H1 (cell line): ENCODE results near the gene SEMA3A. TPM values are rescaled to one million over a fixed set of nuclear protein-coding genes. Genes with fewer than 3 reads are reported as not detected.

Source experiments
- CTCF ChIA-PET: fragments of 300-600 bp; sonication (Branson Sonifier 250); formaldehyde crosslinking; loops from one replicate; lab custom pipeline; 2021; ENCODE audit not compliant: partially characterized antibody; lab: Charles Lee
- POLR2A ChIA-PET: fragments of 300-600 bp; sonication (Branson Sonifier 250); formaldehyde crosslinking; loops from one replicate; lab custom pipeline; 2021; ENCODE audit warnings: inconsistent platforms; ENCODE audit not compliant: partially characterized antibody; lab: Charles Lee
- DNase-seq, 2 experiments: peaks; one replicate each; pipeline versions ENCODE4 v3.0.0 to v3.0.0-alpha.2; 2010 to 2022; ENCODE audit warnings: low spot score in 2 of 2, low read depth in 1 of 2, mixed read lengths in 1 of 2
- FAIRE-seq: peaks from 2 replicates; lab custom pipeline; 2011; peaks lifted over from hg19 to GRCh38; lab: Jason Lieb, UNC
- H2AFZ ChIP-seq: 2 replicates; pipeline ENCODE4 v1.8.1; 2012; ENCODE audit warnings: low read length, inconsistent platforms
- H2AK5ac ChIP-seq: 2 replicates; pipeline ENCODE4 v1.6.1; 2013; ENCODE audit warnings: low read depth, low read length
- H2BK120ac ChIP-seq: replicated peaks from 2 replicates; pipeline ENCODE3; 2013; ENCODE audit warnings: low read depth, low read length, inconsistent platforms
- H2BK12ac ChIP-seq: 2 replicates; pipeline ENCODE4 v1.6.1; 2013; ENCODE audit warnings: low read depth, low read length
- H2BK15ac ChIP-seq: 2 replicates; pipeline ENCODE4 v1.6.1; 2013; ENCODE audit warnings: low read length
- H2BK20ac ChIP-seq: 2 replicates; pipeline ENCODE4 v1.6.1; 2013; ENCODE audit warnings: low read length
- H2BK5ac ChIP-seq: 2 replicates; pipeline ENCODE4 v1.6.1; 2013; ENCODE audit warnings: low read depth, low read length
- H3K14ac ChIP-seq: 2 replicates; pipeline ENCODE4 v1.6.1; 2013; ENCODE audit warnings: inconsistent platforms; ENCODE audit not compliant: insufficient read length
- H3K18ac ChIP-seq: 2 replicates; pipeline ENCODE4 v1.6.1; 2013; ENCODE audit warnings: low read length; ENCODE audit errors: extremely low read depth
- H3K23ac ChIP-seq: 2 replicates; pipeline ENCODE4 v1.6.1; 2013; ENCODE audit warnings: inconsistent platforms; ENCODE audit not compliant: insufficient read length
- H3K23me2 ChIP-seq: 2 replicates; pipeline ENCODE4 v1.6.1; 2013; ENCODE audit warnings: low read depth, low read length
- H3K27ac ChIP-seq: 2 replicates; pipeline ENCODE4 v1.6.1; 2011; ENCODE audit warnings: low read depth, low read length, inconsistent platforms
- H3K27me3 ChIP-seq, 4 experiments: replicated peaks in 1 of 4; 1 replicate in 1 of 4; 2 replicates in 3 of 4; pipeline versions ENCODE4 v1.6.1 to v1.8.1; 2011 to 2013; ENCODE audit warnings: low read length in 3 of 4, mild to moderate bottlenecking in 3 of 4, inconsistent platforms in 2 of 4, mixed read lengths in 2 of 4, moderate library complexity in 1 of 4; ENCODE audit not compliant: control insufficient read depth in 3 of 4, insufficient read depth in 3 of 4; ENCODE audit errors: extremely low read depth in 1 of 4
- H3K36me3 ChIP-seq, 4 experiments: 2 replicates each; pipeline versions ENCODE4 v1.6.1 to v1.8.1; 2011 to 2013; ENCODE audit warnings: mild to moderate bottlenecking in 4 of 4, low read length in 3 of 4, moderate library complexity in 2 of 4, control low read depth in 1 of 4, inconsistent platforms in 1 of 4; ENCODE audit not compliant: insufficient read depth in 4 of 4, control insufficient read depth in 2 of 4
- H3K4ac ChIP-seq: replicated peaks from 2 replicates; pipeline ENCODE3; 2013; ENCODE audit warnings: low read length, low read depth, mixed read lengths, inconsistent platforms; ENCODE audit not compliant: insufficient read length
- H3K4me1 ChIP-seq, 4 experiments: replicated peaks in 1 of 4; 1 replicate in 1 of 4; 2 replicates in 3 of 4; pipeline versions ENCODE4 v1.6.1 to v1.8.1; 2011 to 2013; ENCODE audit warnings: low read length in 3 of 4, inconsistent platforms in 2 of 4, mixed read lengths in 1 of 4; ENCODE audit not compliant: insufficient read depth in 4 of 4, control insufficient read depth in 3 of 4
- H3K4me2 ChIP-seq, 2 experiments: 2 replicates each; pipeline versions ENCODE4 v1.6.1 to v1.8.1; 2011 to 2013; ENCODE audit warnings: low read depth in 2 of 2, low read length in 2 of 2, control low read depth in 1 of 2, inconsistent platforms in 1 of 2, mild to moderate bottlenecking in 1 of 2; ENCODE audit not compliant: insufficient read depth in 1 of 2
- H3K4me3 ChIP-seq, 4 experiments: fragments of 200-600, 300-600 bp in 1 of 4; sonication (generic), shearing (Covaris generic), sonication (Bioruptor Twin) in 1 of 4; 2 replicates each; pipeline versions ENCODE4 v1.5.1 to v1.8.1; 2011 to 2016; ENCODE audit warnings: low read length in 4 of 4, low read depth in 3 of 4, control low read depth in 2 of 4, inconsistent platforms in 2 of 4, mild to moderate bottlenecking in 2 of 4, mixed read lengths in 1 of 4, moderate library complexity in 1 of 4; ENCODE audit not compliant: insufficient read depth in 2 of 4; ENCODE audit errors: extremely low read depth in 1 of 4
- H3K56ac ChIP-seq: replicated peaks from 2 replicates; pipeline ENCODE3; 2013; ENCODE audit warnings: low read depth, mild to moderate bottlenecking, mixed read lengths, low read length, inconsistent platforms; ENCODE audit not compliant: insufficient read length
- H3K79me1 ChIP-seq: 2 replicates; pipeline ENCODE4 v1.6.1; 2013; ENCODE audit warnings: low read depth, low read length, control low read depth
- H3K79me2 ChIP-seq, 2 experiments: 2 replicates each; pipeline versions ENCODE4 v1.6.1 to v1.8.1; 2012 to 2013; ENCODE audit warnings: low read length in 2 of 2, mild to moderate bottlenecking in 2 of 2, inconsistent platforms in 1 of 2; ENCODE audit not compliant: insufficient read depth in 2 of 2, control insufficient read depth in 1 of 2
- H3K9ac ChIP-seq, 4 experiments: replicated peaks in 1 of 4; 1 replicate in 1 of 4; 2 replicates in 3 of 4; pipeline versions ENCODE4 v1.6.1 to v1.8.1; 2011 to 2013; ENCODE audit warnings: low read depth in 3 of 4, low read length in 3 of 4, control low read depth in 2 of 4, mild to moderate bottlenecking in 2 of 4, moderate library complexity in 2 of 4, inconsistent platforms in 1 of 4; ENCODE audit errors: extremely low read depth in 1 of 4
- H3K9me3 ChIP-seq, 2 experiments: 2 replicates each; pipeline versions ENCODE4 v1.6.1 to v1.8.1; 2012 to 2013; ENCODE audit warnings: mild to moderate bottlenecking in 2 of 2, moderate library complexity in 2 of 2, control low read depth in 1 of 2, inconsistent platforms in 1 of 2, low read depth in 1 of 2, low read length in 1 of 2, mixed read lengths in 1 of 2; ENCODE audit not compliant: insufficient read depth in 2 of 2
- H4K20me1 ChIP-seq, 2 experiments: replicated peaks in 1 of 2; 2 replicates each; pipeline versions ENCODE3 to v1.8.1; 2011 to 2013; ENCODE audit warnings: inconsistent platforms in 2 of 2, low read length in 2 of 2, mild to moderate bottlenecking in 1 of 2; ENCODE audit not compliant: insufficient read depth in 2 of 2, control insufficient read depth in 1 of 2
- H4K5ac ChIP-seq: 2 replicates; pipeline ENCODE4 v1.6.1; 2013; ENCODE audit warnings: low read length, low read depth, mixed read lengths, inconsistent platforms; ENCODE audit not compliant: insufficient read length
- H4K8ac ChIP-seq: 2 replicates; pipeline ENCODE4 v1.8.0; 2013; ENCODE audit warnings: mild to moderate bottlenecking, moderate library complexity, low read length, inconsistent platforms; ENCODE audit not compliant: insufficient read depth; ENCODE audit errors: extremely low read depth
- H4K91ac ChIP-seq: replicated peaks from 2 replicates; pipeline ENCODE3; 2013; ENCODE audit warnings: low read length, mixed read lengths, inconsistent platforms; ENCODE audit not compliant: insufficient read length
- BRCA1 ChIP-seq: IDR thresholded peaks from 2 replicates; pipeline ENCODE4 v1.6.1; 2012; ENCODE audit warnings: low read depth, low read length, improper control_type of control experiment
- CEBPB ChIP-seq: IDR thresholded peaks from 2 replicates; pipeline ENCODE4 v1.6.1; 2012; ENCODE audit warnings: low read depth, low read length
- CTBP2 ChIP-seq: IDR thresholded peaks from 2 replicates; pipeline ENCODE4 v1.7.0; 2011; ENCODE audit warnings: borderline replicate concordance, mild to moderate bottlenecking, moderate library complexity, mixed read lengths, low read length; ENCODE audit not compliant: insufficient read depth, insufficient read length
- CTCF ChIP-seq, 3 experiments: IDR thresholded peaks; 1 replicate in 2 of 3; 2 replicates in 1 of 3; pipeline versions ENCODE4 v1.5.1 to v1.6.1; 2011; ENCODE audit warnings: low read length in 3 of 3, mild to moderate bottlenecking in 3 of 3, inconsistent platforms in 2 of 3, low read depth in 1 of 3, moderate library complexity in 1 of 3; ENCODE audit not compliant: insufficient read depth in 1 of 3; ENCODE audit errors: control extremely low read depth in 1 of 3
- FOSL1 ChIP-seq: IDR thresholded peaks from 2 replicates; pipeline ENCODE4 v1.6.1; 2011; ENCODE audit warnings: mild to moderate bottlenecking, low read depth, low read length, moderate library complexity; ENCODE audit not compliant: insufficient read depth
- GABPA ChIP-seq: IDR thresholded peaks from 2 replicates; pipeline ENCODE4 v1.6.1; 2011; ENCODE audit warnings: mild to moderate bottlenecking, low read length, moderate library complexity, borderline replicate concordance; ENCODE audit not compliant: insufficient read depth
- JUN ChIP-seq: IDR thresholded peaks from 2 replicates; pipeline ENCODE4 v1.6.1; 2011; ENCODE audit warnings: low read depth, mild to moderate bottlenecking, improper control_type of control experiment, low read length
- PHF8 ChIP-seq: fragments of 200-600 bp; sonication (generic); conservative IDR thresholded peaks from 2 replicates; pipeline ENCODE4 v1.7.1; 2012; ENCODE audit warnings: low read depth, mild to moderate bottlenecking, inconsistent platforms, low read length, moderate library complexity
- RXRA ChIP-seq: IDR thresholded peaks from 2 replicates; pipeline ENCODE4 v1.6.1; 2011; ENCODE audit warnings: low read depth, mild to moderate bottlenecking, low read length, moderate library complexity; ENCODE audit not compliant: insufficient read depth
- SIRT6 ChIP-seq: IDR thresholded peaks from one replicate; pipeline ENCODE4 v1.7.1; 2012; ENCODE audit warnings: low read length, inconsistent platforms
- TCF12 ChIP-seq: IDR thresholded peaks from 2 replicates; pipeline ENCODE4 v1.6.1; 2011; ENCODE audit warnings: low read depth, mild to moderate bottlenecking, low read length
- TEAD4 ChIP-seq: IDR thresholded peaks from 2 replicates; pipeline ENCODE4 v1.6.1; 2012; ENCODE audit warnings: low read depth, low read length, inconsistent platforms, mixed read lengths
- WGBS, 2 experiments: shearing (Covaris generic) in 1 of 2; methylation state at CpG; one replicate each; pipeline versions ENCODE4 v1.1.6 to v1.1.7; 2013 to 2015; ENCODE audit warnings: low lambda C conversion rate in 2 of 2, mixed read lengths in 2 of 2, inconsistent platforms in 1 of 2, low coverage in 1 of 2, missing lambda C conversion rate in 1 of 2; ENCODE audit not compliant: insufficient replicate concordance in 2 of 2, insufficient coverage in 1 of 2, insufficient read length in 1 of 2; ENCODE audit errors: extremely low coverage in 1 of 2, missing lambda C conversion rate in 1 of 2; 5-methylcytosine and 5-hydroxymethylcytosine counted together
- polyA plus RNA-seq, 7 experiments: library from polyadenylated mRNA; depleted of rRNA in 3 of 7; stranded (reverse) in 5 of 7; unstranded in 2 of 7; fragments of >200 nt in 5 of 7; fragments of 200-250 nt in 2 of 7; gene quantifications; 1 replicate in 5 of 7; 2 replicates in 1 of 7; 4 replicates in 1 of 7; pipeline versions ENCODE4 v1.2.1 to v1.2.3, GENCODE V29; 2011 to 2013; ENCODE audit warnings: missing spikeins in 2 of 7, mixed read lengths in 2 of 7
- total RNA-seq: library from RNA; stranded (reverse); fragmentation: NEBNext Ultra II Directional; extraction: Animal tissue kit (Norgen Biotek cat#: 25700); gene quantifications from 2 replicates; pipeline ENCODE4 v1.2.1, GENCODE V29; 2021

SEMA3A gene
- total and polyA plus RNA-seq, 2 of the 8 experiments (the other 6 are each of a cell fraction or from before 2014, with no cell fraction given), result 8.1 to 45.9 TPM

- H4K91ac ChIP-seq, result no peak overlapping the region
- no peak overlapping the region for H3K4me2 ChIP-seq
- no peak for DNase-seq
- H3K14ac ChIP-seq, result no peak overlapping the region
- H4K8ac ChIP-seq, result no peak overlapping the region
- H3K23me2 ChIP-seq, result no peaks in the 10 kb centered on the region; the same call in 1 of the 2 replicates
- CTCF ChIA-PET, result interaction anchor here (1.5 kb wide), 1 partner anchor 47 kb away, joined by 3 read pairs; no protein-coding TSS in a partner anchor
- H3K9me3 ChIP-seq, result no peaks in the 10 kb centered on the region
- peaks cover 0 to 6% (median 2%) of the 10 kb centered on the region in 4 experiments; a peak in 3 of 8 replicates for H3K36me3 ChIP-seq
- no peak overlapping the region for H3K56ac ChIP-seq
- H3K4me1 ChIP-seq, result no peaks in the 10 kb centered on the region
- H3K79me1 ChIP-seq, result no peaks in the 10 kb centered on the region; the same call in 1 of the 2 replicates
- H3K23ac ChIP-seq, result no peak overlapping the region
- no peak overlapping the region for H2AFZ ChIP-seq
- H2BK12ac ChIP-seq, result no peak overlapping the region
- no peak overlapping the region for H3K4ac ChIP-seq
- H3K18ac ChIP-seq, result no peak overlapping the region
- WGBS, 2 experiments, result 97% methylated on average over 1 of the region's 1 CpG; no CpG with 5 or more reads in 1 of the 2 experiments
- no peak overlapping the region for H3K4me3 ChIP-seq
- no peaks in the 10 kb centered on the region for H4K20me1 ChIP-seq
- H3K79me2 ChIP-seq, result no peaks in the 10 kb centered on the region
- H3K27me3 ChIP-seq, result no peaks in the 10 kb centered on the region
- POLR2A ChIA-PET, result no interaction called here
- H2BK120ac ChIP-seq, result no peak overlapping the region
- no peak overlapping the region for H2AK5ac ChIP-seq
- no peak overlapping the region for H4K5ac ChIP-seq
- H2BK20ac ChIP-seq, result no peak overlapping the region
- no peak for FAIRE-seq
- no peak overlapping the region for H3K9ac ChIP-seq
- H2BK15ac ChIP-seq, result no peak overlapping the region
- H2BK5ac ChIP-seq, result no peak overlapping the region
- no peak overlapping the region for H3K27ac ChIP-seq
- TF ChIP-seq CEBPB (no peak), PHF8 (no peak), SIRT6 (no peak), TEAD4 (no peak), TCF12 (no peak), BRCA1 (no peak), CTCF (IDR thresholded peaks at IDR 0.05; ENCODE audit: control extremely low read depth in 1 of 3, insufficient read depth in 1 of 3, low read depth in 1 of 3, low read length in 3 of 3) (no peak), JUN (no peak), GABPA (no peak), RXRA (no peak), CTBP2 (no peak), FOSL1 (no peak)
These were observed 211.0 kb downstream of the SEMA3A start for GRCh38 chr7:83983606-83984005.
